ENCODE measurements around the gene SNN.

DNA sequence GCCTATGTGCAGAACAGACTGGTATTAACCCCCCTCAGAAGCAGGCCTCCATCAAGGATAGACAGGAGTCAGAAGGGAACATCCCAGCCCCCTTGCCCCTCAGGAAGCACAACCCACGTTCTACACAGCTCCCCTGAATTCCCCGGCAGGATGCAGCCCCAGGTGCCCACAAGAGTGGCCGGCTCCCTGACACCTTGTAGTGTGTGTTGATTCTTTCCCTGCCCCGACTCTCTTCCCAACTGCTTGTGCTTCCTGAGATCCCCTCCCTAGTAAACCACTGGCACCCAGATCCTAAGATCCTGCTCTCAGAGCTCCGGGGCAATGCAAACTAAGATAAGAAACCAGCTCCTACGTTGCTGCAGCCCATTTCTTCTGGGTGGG, 46.7 kb upstream of the SNN start:
- no peak for TF ChIP-seq POLR2A (IDR thresholded peaks at IDR 0.05)
- TF ChIP-seq, protein P1, sequence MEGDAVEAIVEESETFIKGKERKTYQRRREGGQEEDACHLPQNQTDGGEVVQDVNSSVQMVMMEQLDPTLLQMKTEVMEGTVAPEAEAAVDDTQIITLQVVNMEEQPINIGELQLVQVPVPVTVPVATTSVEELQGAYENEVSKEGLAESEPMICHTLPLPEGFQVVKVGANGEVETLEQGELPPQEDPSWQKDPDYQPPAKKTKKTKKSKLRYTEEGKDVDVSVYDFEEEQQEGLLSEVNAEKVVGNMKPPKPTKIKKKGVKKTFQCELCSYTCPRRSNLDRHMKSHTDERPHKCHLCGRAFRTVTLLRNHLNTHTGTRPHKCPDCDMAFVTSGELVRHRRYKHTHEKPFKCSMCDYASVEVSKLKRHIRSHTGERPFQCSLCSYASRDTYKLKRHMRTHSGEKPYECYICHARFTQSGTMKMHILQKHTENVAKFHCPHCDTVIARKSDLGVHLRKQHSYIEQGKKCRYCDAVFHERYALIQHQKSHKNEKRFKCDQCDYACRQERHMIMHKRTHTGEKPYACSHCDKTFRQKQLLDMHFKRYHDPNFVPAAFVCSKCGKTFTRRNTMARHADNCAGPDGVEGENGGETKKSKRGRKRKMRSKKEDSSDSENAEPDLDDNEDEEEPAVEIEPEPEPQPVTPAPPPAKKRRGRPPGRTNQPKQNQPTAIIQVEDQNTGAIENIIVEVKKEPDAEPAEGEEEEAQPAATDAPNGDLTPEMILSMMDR (IDR thresholded peaks at IDR 0.05), result no peak
